ENCODE measurements around the gene F2. TPM values are rescaled to one million over a fixed set of nuclear protein-coding genes. Genes with fewer than 3 reads are reported as not detected.
"Not testable (repeated sequence)": the region's sequence is repeated elsewhere in the genome, so short reads cannot be mapped to it uniquely, and the experiment has no call there.

Gene F2
- total and polyA plus RNA-seq, 2 of the 13 experiments (the other 11 are each of a cell fraction or from before 2014, with no cell fraction given): 330 to 801 TPM

- TF ChIP-seq, protein P1, sequence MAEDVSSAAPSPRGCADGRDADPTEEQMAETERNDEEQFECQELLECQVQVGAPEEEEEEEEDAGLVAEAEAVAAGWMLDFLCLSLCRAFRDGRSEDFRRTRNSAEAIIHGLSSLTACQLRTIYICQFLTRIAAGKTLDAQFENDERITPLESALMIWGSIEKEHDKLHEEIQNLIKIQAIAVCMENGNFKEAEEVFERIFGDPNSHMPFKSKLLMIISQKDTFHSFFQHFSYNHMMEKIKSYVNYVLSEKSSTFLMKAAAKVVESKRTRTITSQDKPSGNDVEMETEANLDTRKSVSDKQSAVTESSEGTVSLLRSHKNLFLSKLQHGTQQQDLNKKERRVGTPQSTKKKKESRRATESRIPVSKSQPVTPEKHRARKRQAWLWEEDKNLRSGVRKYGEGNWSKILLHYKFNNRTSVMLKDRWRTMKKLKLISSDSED (CRISPR knock-in tag; IDR thresholded peaks at IDR 0.05): no peak
- no peak for TF ChIP-seq SP4 (CRISPR knock-in tag; IDR thresholded peaks at IDR 0.05)
- TF ChIP-seq FOXC1 (CRISPR knock-in tag; IDR thresholded peaks at IDR 0.05; ENCODE audit: borderline replicate concordance): no peak
- TF ChIP-seq GMEB2 (CRISPR knock-in tag; IDR thresholded peaks at IDR 0.05; ENCODE audit: low read depth): no peak
- TF ChIP-seq ZNF136 (CRISPR knock-in tag; IDR thresholded peaks at IDR 0.05; ENCODE audit: low read depth): no peak
Observed at GRCh38 chr11:46712874-46713576, 6.0 kb upstream of the F2 start (continued).

DNA sequence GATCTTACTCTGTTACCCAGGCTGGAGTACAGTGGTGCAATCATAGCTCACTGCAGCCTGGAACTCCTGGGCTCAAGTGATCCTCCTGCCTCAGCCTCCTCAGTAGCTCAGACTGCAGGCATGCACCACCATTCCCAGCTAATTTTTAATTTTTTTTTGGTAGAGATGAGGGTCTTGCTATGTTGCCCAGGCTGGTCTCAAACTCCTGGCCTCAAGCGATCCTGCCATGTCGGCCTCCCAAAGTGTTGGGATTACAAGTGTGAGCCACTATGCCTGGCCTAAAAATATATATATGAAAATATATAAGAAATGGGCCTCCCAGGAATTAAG lies 1.2 kb upstream of the F2 start:
- ATAC-seq; DNase-seq (ENCODE audit: low spot score); H3K27me3 ChIP-seq (ENCODE audit: control insufficient read depth in 1 of 2, insufficient read depth in 2 of 2, low read length in 2 of 2); CTCF ChIA-PET (ENCODE audit: low intra/inter-chr PET ratio, low total read pairs); in situ Hi-C loops (cut with HindIII; ENCODE audit: extremely low pct_ligation_motif_present, low pct_unique_long_range_greater_than_20kb); H2AFZ ChIP-seq (ENCODE audit: low read length); BruUV-seq (replicated peaks); H4K20me1 ChIP-seq (ENCODE audit: insufficient read depth, low read length); H3K36me3 ChIP-seq (replicated peaks in 1 of 2; ENCODE audit: control insufficient read depth in 1 of 2, insufficient read depth in 2 of 2, low read length in 2 of 2); H3K9me3 ChIP-seq (ENCODE audit: low read length); FAIRE-seq: not testable (repeated sequence)
- Histone ChIP-seq H3K79me2 (ENCODE audit: insufficient read depth, low read length) (peaks cover 36% of the 10 kb centered on the region), H3K4me2 (ENCODE audit: low read depth, low read length) (peak overlapping the region; percentile 94), H3K4me3 (replicated peaks in 1 of 3; ENCODE audit: insufficient read depth in 1 of 3, low read depth in 2 of 3, low read length in 3 of 3) (peak overlapping the region in 1 of 3 experiments; percentile 18; a peak in 1 of 6 replicates), H3K27ac (ENCODE audit: extremely low read length, insufficient read depth, low read length) (peak overlapping the region; percentile 92), H3K9ac (ENCODE audit: insufficient read depth, low read depth, low read length) (peak overlapping the region; percentile 43; the same call in 1 of the 2 replicates), H3K4me1 (ENCODE audit: insufficient read depth, low read length) (peaks cover 87% of the 10 kb centered on the region)
- TF ChIP-seq ZNF317 (CRISPR knock-in tag; IDR thresholded peaks at IDR 0.05) (0 out of 2 replicates have a peak, but pooled peaks have one; percentile 1), GTF3A (CRISPR knock-in tag; conservative IDR thresholded peaks at IDR 0.05) (0 out of 2 replicates have a peak, but pooled peaks have one; percentile 15), ZNF121 (CRISPR knock-in tag; IDR thresholded peaks at IDR 0.05) (peak; percentile 97), HMGXB4 (CRISPR knock-in tag; IDR thresholded peaks at IDR 0.05; ENCODE audit: borderline replicate concordance in 1 of 2, low read depth in 1 of 2) (0 out of 4 replicates have a peak, but pooled peaks of 1 of the 2 experiments have one; percentile 38), NAIF1 (CRISPR knock-in tag; IDR thresholded peaks at IDR 0.05; ENCODE audit: borderline replicate concordance) (peak; percentile 88; the same call in 1 of the 2 replicates), MEIS1 (CRISPR knock-in tag; IDR thresholded peaks at IDR 0.05; ENCODE audit: borderline replicate concordance) (0 out of 2 replicates have a peak, but pooled peaks have one; percentile 12), ZNF17 (CRISPR knock-in tag; IDR thresholded peaks at IDR 0.05) (0 out of 2 replicates have a peak, but pooled peaks have one; percentile 40), ZMAT3 (CRISPR knock-in tag; conservative IDR thresholded peaks at IDR 0.05) (0 out of 2 replicates have a peak, but pooled peaks have one; percentile 33)
- intact Hi-C loops (cut with micrococcal nuclease; ENCODE audit: unreplicated experiment): loop anchor here (1.0 to 5.0 kb wide), 3 partner anchors 17 to 720 kb away; partner anchors contain the start of gene ARHGAP1
- POLR2A ChIA-PET: interaction anchor here (3.1 to 12.3 kb wide), 4 partner anchors 11 to 43 kb away, joined by 22 to 272 read pairs (median 56); partner anchors contain the start of genes ARHGAP1 and ZNF408
- 54% methylated on average over 2 of the region's 2 CpGs for WGBS (ENCODE audit: low lambda C conversion rate)
